CD14-positive monocyte (primary cell): ENCODE results near the gene AQP2. TPM values are rescaled to one million over a fixed set of nuclear protein-coding genes. Genes with fewer than 3 reads are reported as not detected.
A peak's percentile ranks its signal among the peaks of the same experiment; 100 is the strongest.

ENCODE experiments used
- DNase-seq, 3 donors: peaks; one replicate each; pipeline ENCODE4 v3.0.0-alpha.2; 2011 to 2022
- H2AFZ ChIP-seq: 2 replicates; pipeline ENCODE4 v1.6.0; 2012; ENCODE audit warnings: mild to moderate bottlenecking, low read depth, low read length, inconsistent platforms; ENCODE audit not compliant: insufficient read depth, poor library complexity, severe bottlenecking
- H3K27ac ChIP-seq, 2 donors: 1 replicate in 1 of 2; 2 replicates in 1 of 2; pipeline ENCODE4 v1.5.1; 2012 to 2013; ENCODE audit warnings: low read length in 2 of 2, control low read depth in 1 of 2, inconsistent platforms in 1 of 2, low read depth in 1 of 2, mild to moderate bottlenecking in 1 of 2
- H3K27me3 ChIP-seq, 2 donors: one replicate each; pipeline versions ENCODE4 v1.6.0 to v1.6.1; 2011 to 2013; ENCODE audit warnings: low read length in 2 of 2; ENCODE audit not compliant: control insufficient read depth in 2 of 2, insufficient read depth in 2 of 2
- H3K36me3 ChIP-seq, 2 donors: replicated peaks in 1 of 2; 1 replicate in 1 of 2; 2 replicates in 1 of 2; pipeline versions ENCODE4 v1.5.1 to v1.6.1; 2012 to 2013; ENCODE audit warnings: low read length in 2 of 2, control low read depth in 1 of 2, inconsistent platforms in 1 of 2, mild to moderate bottlenecking in 1 of 2; ENCODE audit not compliant: insufficient read depth in 2 of 2, control insufficient read depth in 1 of 2
- H3K4me1 ChIP-seq, 2 donors: 1 replicate in 1 of 2; 2 replicates in 1 of 2; pipeline versions ENCODE4 v1.5.1 to v1.6.1; 2012 to 2013; ENCODE audit warnings: low read length in 2 of 2, control low read depth in 1 of 2, inconsistent platforms in 1 of 2, mild to moderate bottlenecking in 1 of 2, moderate library complexity in 1 of 2; ENCODE audit not compliant: insufficient read depth in 2 of 2, control insufficient read depth in 1 of 2
- H3K4me2 ChIP-seq: replicated peaks from 2 replicates; pipeline ENCODE3; 2012; ENCODE audit warnings: low read length, moderate library complexity, mild to moderate bottlenecking; ENCODE audit not compliant: poor library complexity, severe bottlenecking; ENCODE audit errors: extremely low read depth
- H3K4me3 ChIP-seq, 3 experiments: fragments of 200-600 bp in 1 of 3; sonication (generic) in 1 of 3; replicated peaks in 1 of 3; 1 replicate in 2 of 3; 2 replicates in 1 of 3; pipeline ENCODE4 v1.5.1; 2011 to 2013; ENCODE audit warnings: low read length in 3 of 3, mild to moderate bottlenecking in 3 of 3, control low read depth in 2 of 3, low read depth in 2 of 3, inconsistent platforms in 1 of 3, moderate library complexity in 1 of 3
- H3K79me2 ChIP-seq: 2 replicates; pipeline ENCODE4 v1.6.0; 2012; ENCODE audit warnings: mild to moderate bottlenecking, control low read depth, inconsistent platforms, low read length, moderate library complexity; ENCODE audit not compliant: insufficient read depth
- H3K9ac ChIP-seq: 2 replicates; pipeline ENCODE4 v1.6.0; 2017; ENCODE audit warnings: low read length, mild to moderate bottlenecking; ENCODE audit not compliant: insufficient read depth, poor library complexity, severe bottlenecking
- H3K9me3 ChIP-seq, 2 donors: replicated peaks in 1 of 2; 1 replicate in 1 of 2; 2 replicates in 1 of 2; pipeline versions ENCODE4 v1.5.1 to v1.6.1; 2012 to 2013; ENCODE audit warnings: low read length in 2 of 2, control low read depth in 1 of 2; ENCODE audit not compliant: control insufficient read depth in 1 of 2, insufficient read depth in 1 of 2
- H4K20me1 ChIP-seq: 2 replicates; pipeline ENCODE4 v1.6.0; 2012; ENCODE audit warnings: mild to moderate bottlenecking, low read length, control low read depth, moderate library complexity; ENCODE audit not compliant: insufficient read depth
- H3K27ac Mint-ChIP-seq, 7 donors: one replicate each; pipeline ENCODE4 v1.8.0; 2020; ENCODE audit warnings: mild to moderate bottlenecking in 7 of 7, mixed read lengths in 7 of 7, moderate library complexity in 6 of 7, inconsistent platforms in 2 of 7
- H3K27me3 Mint-ChIP-seq, 3 donors: one replicate each; pipeline ENCODE4 v1.8.0; 2021 to 2022; ENCODE audit warnings: low read depth in 3 of 3, mild to moderate bottlenecking in 3 of 3, mixed read lengths in 3 of 3, moderate library complexity in 3 of 3, inconsistent platforms in 1 of 3
- H3K36me3 Mint-ChIP-seq, 2 donors: one replicate each; pipeline ENCODE4 v1.8.0; 2020; ENCODE audit warnings: mixed read lengths in 2 of 2, inconsistent platforms in 1 of 2, mild to moderate bottlenecking in 1 of 2
- H3K4me1 Mint-ChIP-seq: one replicate; pipeline ENCODE4 v1.8.0; 2020; ENCODE audit warnings: mild to moderate bottlenecking, mixed read lengths
- H3K4me3 Mint-ChIP-seq, 2 donors: one replicate each; pipeline ENCODE4 v1.8.0; 2020; ENCODE audit warnings: mild to moderate bottlenecking in 2 of 2, mixed read lengths in 2 of 2, moderate library complexity in 1 of 2
- H3K9me3 Mint-ChIP-seq, 7 donors: one replicate each; pipeline ENCODE4 v1.8.0; 2020 to 2022; ENCODE audit warnings: mixed read lengths in 7 of 7, mild to moderate bottlenecking in 6 of 7, moderate library complexity in 6 of 7, inconsistent platforms in 2 of 7
- WGBS: methylation state at CpG from one replicate; pipeline ENCODE4 v1.1.5; 2013; ENCODE audit warnings: missing lambda C conversion rate; ENCODE audit not compliant: insufficient coverage; 5-methylcytosine and 5-hydroxymethylcytosine counted together
- intact Hi-C, 2 donors: fragments of 100-400 bp; cut with micrococcal nuclease; formaldehyde crosslinking; loops; one replicate each; pipeline versions ENCODE4 v1.15.0 to v1.15.1; 2023
- polyA plus RNA-seq, 3 donors: library from polyadenylated mRNA; depleted of rRNA in 1 of 3; unstranded in 2 of 3; stranded (reverse) in 1 of 3; fragments of 300-500 nt in 2 of 3; fragments of >200 nt in 1 of 3; fragmentation: Illumina TruSeq in 2 of 3; gene quantifications; 1 replicate in 2 of 3; 2 replicates in 1 of 3; pipeline ENCODE4 v1.2.3, GENCODE V29; 2012 to 2021
- TF ChIP-seq, protein P1 (sequence below): fragments of 200-600 bp; IDR thresholded peaks from one replicate; pipeline ENCODE4 v1.8.0; 2022; ENCODE audit warnings: antibody characterized with exemption, mild to moderate bottlenecking

AQP2 gene
- polyA plus RNA-seq, 3 donors: not detected

DNA sequence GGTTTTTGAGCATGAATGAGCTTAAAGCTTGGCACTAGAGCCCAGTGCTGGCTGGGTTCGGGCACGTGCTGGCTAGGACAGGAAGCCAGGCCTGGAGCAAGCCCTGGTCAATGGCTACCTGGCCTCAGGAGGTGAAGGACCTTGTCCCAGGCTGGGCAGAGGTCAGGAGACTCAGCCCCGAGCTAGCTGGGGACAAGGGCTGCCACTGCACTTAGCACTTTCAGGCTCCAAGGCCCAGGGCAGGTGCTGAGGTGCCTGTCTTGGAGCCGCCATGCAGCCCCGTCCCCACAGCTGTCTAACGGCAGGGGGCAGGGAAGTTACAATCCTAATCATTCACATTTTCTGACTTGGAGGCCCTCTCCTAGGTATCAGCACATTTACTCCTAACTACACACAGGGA lies 17.9 kb downstream of the AQP2 start:
- Mint-ChIP-seq H3K9me3 (peaks cover 0 to 2% (median 0%) of the 10 kb centered on the region in 7 donors), H3K27me3 (peaks cover 37 to 47% (median 39%) of the 10 kb centered on the region in 3 donors), H3K36me3 (no peaks in the 10 kb centered on the region), H3K4me3 (peak overlapping the region in 1 of 2 donors; percentile 83), H3K4me1 (peaks cover 12% of the 10 kb centered on the region), H3K27ac (no peak overlapping the region)
- no peak for DNase-seq
- no peaks in the 10 kb centered on the region for H3K9me3 ChIP-seq
- TF ChIP-seq, protein P1, sequence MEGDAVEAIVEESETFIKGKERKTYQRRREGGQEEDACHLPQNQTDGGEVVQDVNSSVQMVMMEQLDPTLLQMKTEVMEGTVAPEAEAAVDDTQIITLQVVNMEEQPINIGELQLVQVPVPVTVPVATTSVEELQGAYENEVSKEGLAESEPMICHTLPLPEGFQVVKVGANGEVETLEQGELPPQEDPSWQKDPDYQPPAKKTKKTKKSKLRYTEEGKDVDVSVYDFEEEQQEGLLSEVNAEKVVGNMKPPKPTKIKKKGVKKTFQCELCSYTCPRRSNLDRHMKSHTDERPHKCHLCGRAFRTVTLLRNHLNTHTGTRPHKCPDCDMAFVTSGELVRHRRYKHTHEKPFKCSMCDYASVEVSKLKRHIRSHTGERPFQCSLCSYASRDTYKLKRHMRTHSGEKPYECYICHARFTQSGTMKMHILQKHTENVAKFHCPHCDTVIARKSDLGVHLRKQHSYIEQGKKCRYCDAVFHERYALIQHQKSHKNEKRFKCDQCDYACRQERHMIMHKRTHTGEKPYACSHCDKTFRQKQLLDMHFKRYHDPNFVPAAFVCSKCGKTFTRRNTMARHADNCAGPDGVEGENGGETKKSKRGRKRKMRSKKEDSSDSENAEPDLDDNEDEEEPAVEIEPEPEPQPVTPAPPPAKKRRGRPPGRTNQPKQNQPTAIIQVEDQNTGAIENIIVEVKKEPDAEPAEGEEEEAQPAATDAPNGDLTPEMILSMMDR: no peak
- H4K20me1 ChIP-seq: no peaks in the 10 kb centered on the region
- H2AFZ ChIP-seq: no peak overlapping the region
- no peak overlapping the region for H3K9ac ChIP-seq
- H3K79me2 ChIP-seq: no peaks in the 10 kb centered on the region
- no peaks in the 10 kb centered on the region for H3K36me3 ChIP-seq
- no peak overlapping the region for H3K4me3 ChIP-seq
- no peak overlapping the region for H3K4me2 ChIP-seq
- intact Hi-C loops: loop anchor here (5.0 to 10.0 kb wide), 2 partner anchors 89 to 206 kb away; partner anchors contain the start of gene ASIC1 (in 1 of the 2)
- H3K4me1 ChIP-seq: peaks cover 19 to 26% of the 10 kb centered on the region in 2 donors
- peaks cover 4 to 60% of the 10 kb centered on the region in 2 donors for H3K27me3 ChIP-seq
- no peak overlapping the region for H3K27ac ChIP-seq
- 90% methylated on average over 5 of the region's 6 CpGs for WGBS

DNA sequence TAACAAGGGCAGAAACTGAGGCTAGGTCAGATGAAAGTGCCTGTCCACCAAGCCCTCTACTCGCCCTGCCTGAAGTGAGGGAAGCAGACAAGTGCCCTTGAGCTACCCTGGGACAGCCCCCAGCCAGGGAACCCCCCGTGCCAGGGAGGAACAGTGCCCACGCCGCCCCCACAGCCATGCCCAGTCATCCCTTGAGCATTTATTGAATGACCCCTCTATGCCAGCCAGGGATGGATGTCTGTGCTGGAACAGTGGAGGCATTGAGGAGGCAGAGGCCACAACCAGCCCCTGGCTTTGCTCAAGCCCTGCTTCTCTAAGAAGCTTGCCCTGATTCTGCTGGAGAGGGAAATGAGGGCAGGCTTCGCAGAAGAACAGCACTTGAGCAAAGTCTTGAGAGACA lies 18.5 kb downstream of the AQP2 start:
- Histone ChIP-seq H3K36me3 (no peaks in the 10 kb centered on the region), H2AFZ (no peak overlapping the region), H3K4me3 (no peak overlapping the region), H3K9ac (no peak overlapping the region), H3K27me3 (peaks cover 0 to 54% of the 10 kb centered on the region in 2 donors), H3K79me2 (no peaks in the 10 kb centered on the region), H3K4me1 (peaks cover 19 to 28% of the 10 kb centered on the region in 2 donors), H3K9me3 (no peaks in the 10 kb centered on the region), H4K20me1 (no peaks in the 10 kb centered on the region), H3K4me2 (no peak overlapping the region), H3K27ac (no peak overlapping the region)
- no peaks in the 10 kb centered on the region for H3K36me3 Mint-ChIP-seq
- H3K9me3 Mint-ChIP-seq: peaks cover 0 to 2% (median 0%) of the 10 kb centered on the region in 7 donors
- peaks cover 33 to 43% (median 34%) of the 10 kb centered on the region in 3 donors for H3K27me3 Mint-ChIP-seq
- TF ChIP-seq, protein P1: no peak
- WGBS: 59% methylated on average over 3 of the region's 5 CpGs
- peaks cover 16% of the 10 kb centered on the region for H3K4me1 Mint-ChIP-seq
- DNase-seq: no peak
- H3K27ac Mint-ChIP-seq: no peak overlapping the region
- intact Hi-C loops: loop anchor here (5.0 to 10.0 kb wide), 2 partner anchors 88 to 206 kb away; partner anchors contain the start of gene ASIC1 (in 1 of the 2)
- no peak overlapping the region for H3K4me3 Mint-ChIP-seq
